HL-60 (cell line): ENCODE measurements around the gene ANGPT4.

Source experiments
- GABPA ChIP-seq: IDR thresholded peaks from 2 replicates; pipeline ENCODE4 v1.6.1; 2012; ENCODE audit warnings: low read depth
- POLR2AphosphoS5 ChIP-seq: IDR thresholded peaks from 2 replicates; pipeline ENCODE4 v1.6.1; 2012; ENCODE audit warnings: low read depth
- SPI1 ChIP-seq: IDR thresholded peaks from 2 replicates; pipeline ENCODE4 v1.6.1; 2012; ENCODE audit warnings: low read depth, mild to moderate bottlenecking, borderline replicate concordance
- TF ChIP-seq, protein P1 (sequence below): IDR thresholded peaks from one replicate; pipeline ENCODE4 v1.5.1; 2011; ENCODE audit warnings: low read length, control low read depth, inconsistent platforms; ENCODE audit not compliant: insufficient read depth
- TF ChIP-seq, protein P2 (sequence below): IDR thresholded peaks from 2 replicates; pipeline ENCODE4 v1.6.1; 2012; ENCODE audit warnings: low read depth; ENCODE audit not compliant: insufficient replicate concordance

DNA sequence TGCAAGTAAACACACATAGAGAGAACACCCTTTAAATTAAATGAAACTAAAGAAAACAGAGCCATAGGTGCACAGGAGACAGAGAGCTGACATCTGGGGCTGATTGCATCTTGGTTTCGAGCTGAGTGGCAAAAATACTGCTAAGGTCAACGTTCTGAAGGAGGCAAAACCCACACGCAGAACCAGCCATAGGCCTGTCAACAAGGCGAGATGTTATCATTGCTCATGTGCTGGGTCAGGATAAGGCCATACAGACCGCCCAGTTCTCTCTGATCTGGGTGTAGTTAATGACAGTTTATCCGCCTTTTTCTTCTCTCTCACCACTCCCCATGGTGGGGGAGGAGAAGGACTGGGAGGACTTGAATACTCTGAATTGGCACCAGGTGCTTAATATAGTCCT lies 87.1 kb downstream of the ANGPT4 start:
- TF ChIP-seq, protein P1, sequence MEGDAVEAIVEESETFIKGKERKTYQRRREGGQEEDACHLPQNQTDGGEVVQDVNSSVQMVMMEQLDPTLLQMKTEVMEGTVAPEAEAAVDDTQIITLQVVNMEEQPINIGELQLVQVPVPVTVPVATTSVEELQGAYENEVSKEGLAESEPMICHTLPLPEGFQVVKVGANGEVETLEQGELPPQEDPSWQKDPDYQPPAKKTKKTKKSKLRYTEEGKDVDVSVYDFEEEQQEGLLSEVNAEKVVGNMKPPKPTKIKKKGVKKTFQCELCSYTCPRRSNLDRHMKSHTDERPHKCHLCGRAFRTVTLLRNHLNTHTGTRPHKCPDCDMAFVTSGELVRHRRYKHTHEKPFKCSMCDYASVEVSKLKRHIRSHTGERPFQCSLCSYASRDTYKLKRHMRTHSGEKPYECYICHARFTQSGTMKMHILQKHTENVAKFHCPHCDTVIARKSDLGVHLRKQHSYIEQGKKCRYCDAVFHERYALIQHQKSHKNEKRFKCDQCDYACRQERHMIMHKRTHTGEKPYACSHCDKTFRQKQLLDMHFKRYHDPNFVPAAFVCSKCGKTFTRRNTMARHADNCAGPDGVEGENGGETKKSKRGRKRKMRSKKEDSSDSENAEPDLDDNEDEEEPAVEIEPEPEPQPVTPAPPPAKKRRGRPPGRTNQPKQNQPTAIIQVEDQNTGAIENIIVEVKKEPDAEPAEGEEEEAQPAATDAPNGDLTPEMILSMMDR, result no peak
- TF ChIP-seq POLR2AphosphoS5 (no peak), GABPA (no peak), SPI1 (no peak)
- TF ChIP-seq, protein P2, sequence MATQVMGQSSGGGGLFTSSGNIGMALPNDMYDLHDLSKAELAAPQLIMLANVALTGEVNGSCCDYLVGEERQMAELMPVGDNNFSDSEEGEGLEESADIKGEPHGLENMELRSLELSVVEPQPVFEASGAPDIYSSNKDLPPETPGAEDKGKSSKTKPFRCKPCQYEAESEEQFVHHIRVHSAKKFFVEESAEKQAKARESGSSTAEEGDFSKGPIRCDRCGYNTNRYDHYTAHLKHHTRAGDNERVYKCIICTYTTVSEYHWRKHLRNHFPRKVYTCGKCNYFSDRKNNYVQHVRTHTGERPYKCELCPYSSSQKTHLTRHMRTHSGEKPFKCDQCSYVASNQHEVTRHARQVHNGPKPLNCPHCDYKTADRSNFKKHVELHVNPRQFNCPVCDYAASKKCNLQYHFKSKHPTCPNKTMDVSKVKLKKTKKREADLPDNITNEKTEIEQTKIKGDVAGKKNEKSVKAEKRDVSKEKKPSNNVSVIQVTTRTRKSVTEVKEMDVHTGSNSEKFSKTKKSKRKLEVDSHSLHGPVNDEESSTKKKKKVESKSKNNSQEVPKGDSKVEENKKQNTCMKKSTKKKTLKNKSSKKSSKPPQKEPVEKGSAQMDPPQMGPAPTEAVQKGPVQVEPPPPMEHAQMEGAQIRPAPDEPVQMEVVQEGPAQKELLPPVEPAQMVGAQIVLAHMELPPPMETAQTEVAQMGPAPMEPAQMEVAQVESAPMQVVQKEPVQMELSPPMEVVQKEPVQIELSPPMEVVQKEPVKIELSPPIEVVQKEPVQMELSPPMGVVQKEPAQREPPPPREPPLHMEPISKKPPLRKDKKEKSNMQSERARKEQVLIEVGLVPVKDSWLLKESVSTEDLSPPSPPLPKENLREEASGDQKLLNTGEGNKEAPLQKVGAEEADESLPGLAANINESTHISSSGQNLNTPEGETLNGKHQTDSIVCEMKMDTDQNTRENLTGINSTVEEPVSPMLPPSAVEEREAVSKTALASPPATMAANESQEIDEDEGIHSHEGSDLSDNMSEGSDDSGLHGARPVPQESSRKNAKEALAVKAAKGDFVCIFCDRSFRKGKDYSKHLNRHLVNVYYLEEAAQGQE, result no peak
